ENCODE data around the gene AP2A1.

Gene AP2A1

DNA sequence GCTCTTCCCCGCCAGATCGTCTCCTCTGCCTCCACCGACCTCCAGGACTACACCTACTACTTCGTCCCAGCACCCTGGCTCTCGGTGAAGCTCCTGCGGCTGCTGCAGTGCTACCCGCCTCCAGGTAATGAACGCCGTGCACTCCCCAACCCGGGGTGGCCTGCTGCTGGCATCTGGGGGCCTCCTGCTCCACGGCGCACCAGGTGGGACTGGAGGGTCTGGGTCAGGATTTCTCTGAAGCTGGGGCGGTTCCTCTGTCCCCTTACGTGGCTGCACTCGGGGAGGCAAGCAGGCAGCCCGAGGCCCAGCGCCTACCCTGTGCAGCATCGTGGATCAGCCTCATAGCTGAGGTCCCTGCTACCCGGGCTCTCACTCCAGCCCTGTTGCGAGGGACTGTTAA lies 28.8 kb downstream of the AP2A1 start (continued):
- TF ChIP-seq, protein P1, sequence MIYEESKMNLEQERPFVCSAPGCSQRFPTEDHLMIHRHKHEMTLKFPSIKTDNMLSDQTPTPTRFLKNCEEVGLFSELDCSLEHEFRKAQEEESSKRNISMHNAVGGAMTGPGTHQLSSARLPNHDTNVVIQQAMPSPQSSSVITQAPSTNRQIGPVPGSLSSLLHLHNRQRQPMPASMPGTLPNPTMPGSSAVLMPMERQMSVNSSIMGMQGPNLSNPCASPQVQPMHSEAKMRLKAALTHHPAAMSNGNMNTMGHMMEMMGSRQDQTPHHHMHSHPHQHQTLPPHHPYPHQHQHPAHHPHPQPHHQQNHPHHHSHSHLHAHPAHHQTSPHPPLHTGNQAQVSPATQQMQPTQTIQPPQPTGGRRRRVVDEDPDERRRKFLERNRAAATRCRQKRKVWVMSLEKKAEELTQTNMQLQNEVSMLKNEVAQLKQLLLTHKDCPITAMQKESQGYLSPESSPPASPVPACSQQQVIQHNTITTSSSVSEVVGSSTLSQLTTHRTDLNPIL (CRISPR knock-in tag; IDR thresholded peaks at IDR 0.05; ENCODE audit: low read depth): no peak

DNA sequence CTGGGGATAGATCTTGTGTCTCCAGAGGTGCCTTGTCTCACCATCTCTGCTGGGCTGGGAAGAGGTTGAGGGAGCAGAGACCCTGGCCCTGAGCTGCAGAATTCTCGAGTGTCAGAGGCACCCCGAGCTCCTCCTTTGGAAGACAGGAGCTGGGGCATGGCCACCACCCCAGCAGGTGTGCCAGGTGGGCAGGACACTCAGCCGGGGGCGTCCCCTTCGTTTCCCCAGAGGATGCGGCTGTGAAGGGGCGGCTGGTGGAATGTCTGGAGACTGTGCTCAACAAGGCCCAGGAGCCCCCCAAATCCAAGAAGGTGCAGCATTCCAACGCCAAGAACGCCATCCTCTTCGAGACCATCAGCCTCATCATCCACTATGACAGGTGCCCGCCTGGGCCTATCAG lies 31.8 kb downstream of the AP2A1 start:
- TF ChIP-seq SNAI2 (CRISPR knock-in tag; IDR thresholded peaks at IDR 0.05): no peak
- TF ChIP-seq, protein P2, sequence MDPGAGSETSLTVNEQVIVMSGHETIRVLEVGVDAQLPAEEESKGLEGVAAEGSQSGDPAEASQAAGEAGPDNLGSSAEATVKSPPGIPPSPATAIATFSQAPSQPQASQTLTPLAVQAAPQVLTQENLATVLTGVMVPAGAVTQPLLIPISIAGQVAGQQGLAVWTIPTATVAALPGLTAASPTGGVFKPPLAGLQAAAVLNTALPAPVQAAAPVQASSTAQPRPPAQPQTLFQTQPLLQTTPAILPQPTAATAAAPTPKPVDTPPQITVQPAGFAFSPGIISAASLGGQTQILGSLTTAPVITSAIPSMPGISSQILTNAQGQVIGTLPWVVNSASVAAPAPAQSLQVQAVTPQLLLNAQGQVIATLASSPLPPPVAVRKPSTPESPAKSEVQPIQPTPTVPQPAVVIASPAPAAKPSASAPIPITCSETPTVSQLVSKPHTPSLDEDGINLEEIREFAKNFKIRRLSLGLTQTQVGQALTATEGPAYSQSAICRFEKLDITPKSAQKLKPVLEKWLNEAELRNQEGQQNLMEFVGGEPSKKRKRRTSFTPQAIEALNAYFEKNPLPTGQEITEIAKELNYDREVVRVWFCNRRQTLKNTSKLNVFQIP (CRISPR knock-in tag; IDR thresholded peaks at IDR 0.05; ENCODE audit: borderline replicate concordance, low read depth): no peak
- no peak for TF ChIP-seq ZNF565 (CRISPR knock-in tag; conservative IDR thresholded peaks at IDR 0.05; ENCODE audit: low read depth)
- TF ChIP-seq ESRRG (CRISPR knock-in tag; IDR thresholded peaks at IDR 0.05): no peak
- no peak for TF ChIP-seq ISL1 (CRISPR knock-in tag; IDR thresholded peaks at IDR 0.05)
- no peak for TF ChIP-seq ZFP3 (CRISPR knock-in tag; IDR thresholded peaks at IDR 0.05)
- TF ChIP-seq GLIS3 (CRISPR knock-in tag; IDR thresholded peaks at IDR 0.05): no peak
- TF ChIP-seq ZC3H10 (CRISPR knock-in tag; IDR thresholded peaks at IDR 0.05): no peak
- no peak for TF ChIP-seq TSHZ2 (CRISPR knock-in tag; IDR thresholded peaks at IDR 0.05)
- TF ChIP-seq BACH2 (CRISPR knock-in tag; IDR thresholded peaks at IDR 0.05; ENCODE audit: borderline replicate concordance): no peak
- TF ChIP-seq RARB (CRISPR knock-in tag; IDR thresholded peaks at IDR 0.05): no peak
- no peak for TF ChIP-seq ZFP30 (CRISPR knock-in tag; IDR thresholded peaks at IDR 0.05)
- TF ChIP-seq ARNTL (CRISPR knock-in tag; IDR thresholded peaks at IDR 0.05; ENCODE audit: borderline replicate concordance, low read depth): no peak
- TF ChIP-seq CSDC2 (CRISPR knock-in tag; IDR thresholded peaks at IDR 0.05): no peak
- no peak for ATAC-seq

- ATAC-seq: no peak
- TF ChIP-seq BACH2 (CRISPR knock-in tag; IDR thresholded peaks at IDR 0.05; ENCODE audit: borderline replicate concordance) (no peak), PPARA (CRISPR knock-in tag; IDR thresholded peaks at IDR 0.05; ENCODE audit: borderline replicate concordance) (no peak), ISL1 (CRISPR knock-in tag; IDR thresholded peaks at IDR 0.05) (no peak), TOX (CRISPR knock-in tag; IDR thresholded peaks at IDR 0.05; ENCODE audit: borderline replicate concordance) (no peak)
- TF ChIP-seq, protein P2 (CRISPR knock-in tag; IDR thresholded peaks at IDR 0.05; ENCODE audit: borderline replicate concordance, low read depth): no peak
Measured at GRCh38 chr19:49799271-49799797, 32.5 kb downstream of the AP2A1 start.

- no peak for TF ChIP-seq ZNF8 (CRISPR knock-in tag; IDR thresholded peaks at IDR 0.05)
- TF ChIP-seq GLIS3 (CRISPR knock-in tag; IDR thresholded peaks at IDR 0.05): no peak
- no peak for ATAC-seq
Measured at GRCh38 chr19:49799798-49800376, 33.1 kb downstream of the AP2A1 start.

- ATAC-seq: no peak
- TF ChIP-seq, protein P2 (CRISPR knock-in tag; IDR thresholded peaks at IDR 0.05; ENCODE audit: borderline replicate concordance, low read depth): no peak
- no peak for TF ChIP-seq ZNF8 (CRISPR knock-in tag; IDR thresholded peaks at IDR 0.05)
- no peak for TF ChIP-seq TSHZ2 (CRISPR knock-in tag; IDR thresholded peaks at IDR 0.05)
- no peak for TF ChIP-seq ZC3H10 (CRISPR knock-in tag; IDR thresholded peaks at IDR 0.05)
- TF ChIP-seq ZFP3 (CRISPR knock-in tag; IDR thresholded peaks at IDR 0.05): no peak
- TF ChIP-seq ZFP30 (CRISPR knock-in tag; IDR thresholded peaks at IDR 0.05): no peak
- no peak for TF ChIP-seq PATZ1 (CRISPR knock-in tag; IDR thresholded peaks at IDR 0.05; ENCODE audit: borderline replicate concordance)
Measured at GRCh38 chr19:49800771-49801170, 34.0 kb downstream of the AP2A1 start.

All from SK-N-SH treated with all-trans-retinoic acid at 6 μM for 48 hours (cell line).